DOHH2 (cell line): ENCODE data around the gene TMTC1.

Source experiments
- EZH2phosphoT487 ChIP-seq: fragments of 200-600 bp; sonication (generic); IDR thresholded peaks from 2 replicates; pipeline ENCODE4 v1.6.1; 2017; ENCODE audit warnings: borderline replicate concordance, mild to moderate bottlenecking, antibody characterized with exemption, low read length, moderate library complexity, mixed read lengths
- TF ChIP-seq, protein P1 (sequence below): fragments of 200-600 bp; sonication (generic); IDR thresholded peaks from one replicate; pipeline ENCODE4 v1.5.1; 2014; ENCODE audit warnings: antibody characterized with exemption, mild to moderate bottlenecking, low read depth, low read length; ENCODE audit not compliant: poor library complexity, severe bottlenecking

DNA sequence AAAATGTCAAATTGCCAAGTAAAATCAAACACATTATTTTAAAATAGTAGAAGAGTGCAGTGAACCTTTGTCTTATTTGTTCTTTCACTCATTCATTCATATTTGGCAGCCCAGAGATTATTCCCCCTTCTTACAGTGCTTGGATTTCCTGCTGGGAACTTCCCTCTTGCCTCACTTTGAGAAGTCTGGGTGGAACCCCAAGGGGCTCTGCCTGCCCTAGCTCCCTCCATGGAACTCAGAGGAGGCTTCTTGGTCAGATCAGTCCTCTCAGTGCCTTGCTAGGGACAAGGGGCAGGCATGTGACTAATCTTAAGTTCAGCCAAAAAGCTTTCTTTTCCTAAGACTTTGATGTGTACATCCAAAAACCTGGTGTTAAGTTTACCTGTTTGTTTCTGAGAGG is 201.6 kb downstream of the TMTC1 start:
- TF ChIP-seq, protein P1, sequence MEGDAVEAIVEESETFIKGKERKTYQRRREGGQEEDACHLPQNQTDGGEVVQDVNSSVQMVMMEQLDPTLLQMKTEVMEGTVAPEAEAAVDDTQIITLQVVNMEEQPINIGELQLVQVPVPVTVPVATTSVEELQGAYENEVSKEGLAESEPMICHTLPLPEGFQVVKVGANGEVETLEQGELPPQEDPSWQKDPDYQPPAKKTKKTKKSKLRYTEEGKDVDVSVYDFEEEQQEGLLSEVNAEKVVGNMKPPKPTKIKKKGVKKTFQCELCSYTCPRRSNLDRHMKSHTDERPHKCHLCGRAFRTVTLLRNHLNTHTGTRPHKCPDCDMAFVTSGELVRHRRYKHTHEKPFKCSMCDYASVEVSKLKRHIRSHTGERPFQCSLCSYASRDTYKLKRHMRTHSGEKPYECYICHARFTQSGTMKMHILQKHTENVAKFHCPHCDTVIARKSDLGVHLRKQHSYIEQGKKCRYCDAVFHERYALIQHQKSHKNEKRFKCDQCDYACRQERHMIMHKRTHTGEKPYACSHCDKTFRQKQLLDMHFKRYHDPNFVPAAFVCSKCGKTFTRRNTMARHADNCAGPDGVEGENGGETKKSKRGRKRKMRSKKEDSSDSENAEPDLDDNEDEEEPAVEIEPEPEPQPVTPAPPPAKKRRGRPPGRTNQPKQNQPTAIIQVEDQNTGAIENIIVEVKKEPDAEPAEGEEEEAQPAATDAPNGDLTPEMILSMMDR: no peak
- TF ChIP-seq EZH2phosphoT487: no peak
